Measurements from ENCODE around the gene TCF4.
A peak's percentile ranks its signal among the peaks of the same experiment; 100 is the strongest.

Gene TCF4

DNA sequence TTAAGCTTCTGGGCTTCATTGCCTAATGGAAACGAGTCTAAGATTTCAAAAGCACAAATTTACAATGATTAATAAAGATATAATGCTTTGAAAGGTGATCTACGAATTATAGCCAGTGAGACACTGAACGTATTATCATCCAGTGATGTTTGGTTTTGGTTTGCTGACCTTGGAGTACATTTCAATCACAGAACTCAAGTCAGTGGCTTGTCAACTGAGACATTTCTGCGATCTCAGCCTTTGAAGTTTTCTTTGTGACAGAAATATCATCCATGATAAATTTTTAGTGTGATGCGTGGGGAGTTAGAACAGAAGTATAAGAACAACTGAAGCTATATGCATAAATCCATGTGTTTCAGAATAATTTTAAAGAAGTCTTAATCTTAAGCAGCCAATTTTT, 263.8 kb downstream of the TCF4 start:
- Histone ChIP-seq H3K4me1 (ENCODE audit: insufficient read depth, poor library complexity, severe bottlenecking) (no peaks in the 10 kb centered on the region), H3K36me3 (ENCODE audit: low read depth) (no peaks in the 10 kb centered on the region), H3K4me3 (ENCODE audit: severe bottlenecking) (no peak overlapping the region), H3K27me3 (ENCODE audit: insufficient read depth, poor library complexity, severe bottlenecking) (peaks cover 38% of the 10 kb centered on the region), H3K27ac (ENCODE audit: poor library complexity, severe bottlenecking) (no peak overlapping the region), H3K9me3 (ENCODE audit: severe bottlenecking) (no peaks in the 10 kb centered on the region)
- TF ChIP-seq CTCF (IDR thresholded peaks at IDR 0.05; ENCODE audit: poor library complexity, severe bottlenecking) = no peak
- DNase-seq (ENCODE audit: low spot score) = no peak
- no peak for ATAC-seq (ENCODE audit: low read depth)

GRCh38 chr18:55323051-55323994, 264.7 kb downstream of the TCF4 start:
- ATAC-seq (ENCODE audit: low read depth) (no peak), DNase-seq (ENCODE audit: low spot score) (no peak)
- Histone ChIP-seq H3K27me3 (ENCODE audit: insufficient read depth, poor library complexity, severe bottlenecking) (peaks cover 42% of the 10 kb centered on the region), H3K4me3 (ENCODE audit: severe bottlenecking) (no peak overlapping the region), H3K9me3 (ENCODE audit: severe bottlenecking) (no peaks in the 10 kb centered on the region), H3K4me1 (ENCODE audit: insufficient read depth, poor library complexity, severe bottlenecking) (no peaks in the 10 kb centered on the region), H3K36me3 (ENCODE audit: low read depth) (no peaks in the 10 kb centered on the region), H3K27ac (ENCODE audit: poor library complexity, severe bottlenecking) (no peak overlapping the region)
- TF ChIP-seq CTCF (IDR thresholded peaks at IDR 0.05; ENCODE audit: poor library complexity, severe bottlenecking) = no peak

DNA sequence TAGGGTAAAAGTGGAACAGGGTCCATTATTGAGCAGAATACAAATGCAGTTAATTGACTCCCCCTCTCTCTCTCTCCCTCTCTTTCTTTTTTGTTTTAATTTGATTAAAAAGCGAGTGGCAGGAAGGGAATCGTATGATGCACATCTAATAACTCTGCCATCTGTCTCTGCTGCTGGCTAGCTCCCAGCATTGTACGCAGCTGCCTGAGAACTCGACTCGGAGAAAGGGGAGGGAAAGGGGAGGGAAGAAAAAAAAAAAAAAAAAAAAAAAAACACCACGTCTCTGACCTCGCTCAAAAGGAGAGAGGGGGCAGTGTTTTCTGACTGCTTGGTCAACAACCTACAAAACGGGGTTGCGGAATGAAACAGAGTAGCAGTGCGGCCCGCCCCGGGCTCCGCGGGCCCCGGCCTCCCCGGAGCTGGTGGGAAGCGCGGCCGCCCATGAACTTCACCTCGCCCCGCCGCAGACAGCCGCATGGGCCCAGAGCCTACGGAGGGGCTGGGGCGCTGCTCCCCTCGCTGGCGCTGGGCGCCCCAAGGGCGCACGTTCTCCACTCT, 265.7 kb downstream of the TCF4 start:
- Histone ChIP-seq H3K9me3 (ENCODE audit: severe bottlenecking) (no peaks in the 10 kb centered on the region), H3K27ac (ENCODE audit: poor library complexity, severe bottlenecking) (no peak overlapping the region), H3K4me3 (ENCODE audit: severe bottlenecking) (peak overlapping the region; percentile 21), H3K27me3 (ENCODE audit: insufficient read depth, poor library complexity, severe bottlenecking) (peaks cover 42% of the 10 kb centered on the region), H3K36me3 (ENCODE audit: low read depth) (no peaks in the 10 kb centered on the region), H3K4me1 (ENCODE audit: insufficient read depth, poor library complexity, severe bottlenecking) (no peaks in the 10 kb centered on the region)
- ATAC-seq (ENCODE audit: low read depth) (peak; percentile 65), DNase-seq (ENCODE audit: low spot score) (no peak)
- no peak for TF ChIP-seq CTCF (IDR thresholded peaks at IDR 0.05; ENCODE audit: poor library complexity, severe bottlenecking)

- peak; percentile 64 for DNase-seq (ENCODE audit: low spot score)
- no peak for TF ChIP-seq CTCF (IDR thresholded peaks at IDR 0.05; ENCODE audit: poor library complexity, severe bottlenecking)
- Histone ChIP-seq H3K27ac (ENCODE audit: poor library complexity, severe bottlenecking) (no peak overlapping the region), H3K4me3 (ENCODE audit: severe bottlenecking) (peak overlapping the region; percentile 21), H3K36me3 (ENCODE audit: low read depth) (no peaks in the 10 kb centered on the region), H3K27me3 (ENCODE audit: insufficient read depth, poor library complexity, severe bottlenecking) (peaks cover 42% of the 10 kb centered on the region), H3K4me1 (ENCODE audit: insufficient read depth, poor library complexity, severe bottlenecking) (no peaks in the 10 kb centered on the region), H3K9me3 (ENCODE audit: severe bottlenecking) (no peaks in the 10 kb centered on the region)
- ATAC-seq (ENCODE audit: low read depth) = peak; percentile 89
Measured at GRCh38 chr18:55321265-55322177, 266.5 kb downstream of the TCF4 start.
